ENCODE data around the gene ANTXRL.

DNA sequence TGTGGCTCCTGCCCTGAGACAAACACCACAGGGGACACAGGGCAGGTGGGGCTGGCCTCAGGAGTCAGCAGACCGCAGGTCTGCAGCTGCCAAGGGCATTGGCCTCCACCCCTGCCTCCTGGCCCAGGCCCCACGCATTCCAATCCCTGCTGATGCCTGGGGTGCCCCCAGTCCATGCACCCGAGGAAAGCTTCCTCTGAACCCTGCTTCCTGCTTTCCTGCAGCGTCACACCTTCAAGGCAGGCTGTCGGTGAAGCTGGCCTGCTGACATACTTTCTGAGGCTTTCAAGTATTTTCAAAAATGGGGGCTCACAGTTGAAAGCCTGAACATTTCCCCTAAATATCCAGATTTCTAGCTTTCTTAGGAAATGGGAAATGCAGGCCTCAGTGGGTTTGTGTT lies 22.5 kb upstream of the ANTXRL start:
- TF ChIP-seq, protein P1, sequence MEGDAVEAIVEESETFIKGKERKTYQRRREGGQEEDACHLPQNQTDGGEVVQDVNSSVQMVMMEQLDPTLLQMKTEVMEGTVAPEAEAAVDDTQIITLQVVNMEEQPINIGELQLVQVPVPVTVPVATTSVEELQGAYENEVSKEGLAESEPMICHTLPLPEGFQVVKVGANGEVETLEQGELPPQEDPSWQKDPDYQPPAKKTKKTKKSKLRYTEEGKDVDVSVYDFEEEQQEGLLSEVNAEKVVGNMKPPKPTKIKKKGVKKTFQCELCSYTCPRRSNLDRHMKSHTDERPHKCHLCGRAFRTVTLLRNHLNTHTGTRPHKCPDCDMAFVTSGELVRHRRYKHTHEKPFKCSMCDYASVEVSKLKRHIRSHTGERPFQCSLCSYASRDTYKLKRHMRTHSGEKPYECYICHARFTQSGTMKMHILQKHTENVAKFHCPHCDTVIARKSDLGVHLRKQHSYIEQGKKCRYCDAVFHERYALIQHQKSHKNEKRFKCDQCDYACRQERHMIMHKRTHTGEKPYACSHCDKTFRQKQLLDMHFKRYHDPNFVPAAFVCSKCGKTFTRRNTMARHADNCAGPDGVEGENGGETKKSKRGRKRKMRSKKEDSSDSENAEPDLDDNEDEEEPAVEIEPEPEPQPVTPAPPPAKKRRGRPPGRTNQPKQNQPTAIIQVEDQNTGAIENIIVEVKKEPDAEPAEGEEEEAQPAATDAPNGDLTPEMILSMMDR (IDR thresholded peaks at IDR 0.05) = no peak
- no peak for TF ChIP-seq POLR2A (IDR thresholded peaks at IDR 0.05)

Measured in vagina (tissue), 2 donors.